RWPE2 (cell line): ENCODE data around the gene CTBS.
A peak's percentile ranks its signal among the peaks of the same experiment; 100 is the strongest.

Experiments
- ATAC-seq: fragments of 200-7000 bp; cut with Tn5 transposase; 3 replicates; pipeline ENCODE4 v1.9.1; 2021; ENCODE audit warnings: low read depth
- DNase-seq: peaks from one replicate; pipeline ENCODE4 v3.0.0-alpha.2; 2020; ENCODE audit warnings: low spot score
- H3K27ac ChIP-seq: fragments of 450-650 bp; 2 replicates; pipeline ENCODE4 v1.5.1; 2017; ENCODE audit warnings: mild to moderate bottlenecking; ENCODE audit not compliant: poor library complexity, severe bottlenecking
- H3K27me3 ChIP-seq: fragments of 250-450 bp; sonication (Bioruptor Pico); 2 replicates; pipeline ENCODE4 v1.5.1; 2021; ENCODE audit warnings: mild to moderate bottlenecking, moderate library complexity; ENCODE audit not compliant: insufficient read depth, poor library complexity, severe bottlenecking
- H3K36me3 ChIP-seq: fragments of 250-450 bp; sonication (Bioruptor Pico); 2 replicates; pipeline ENCODE4 v1.5.1; 2020; ENCODE audit warnings: low read depth, mild to moderate bottlenecking, moderate library complexity
- H3K4me1 ChIP-seq: fragments of 250-450 bp; sonication (Bioruptor Pico); 2 replicates; pipeline ENCODE4 v1.5.1; 2021; ENCODE audit warnings: mild to moderate bottlenecking, moderate library complexity; ENCODE audit not compliant: insufficient read depth, poor library complexity, severe bottlenecking
- H3K4me3 ChIP-seq: fragments of 250-450 bp; sonication (Bioruptor Pico); 2 replicates; pipeline ENCODE4 v1.5.1; 2021; ENCODE audit warnings: mild to moderate bottlenecking, moderate library complexity; ENCODE audit not compliant: severe bottlenecking
- H3K9me3 ChIP-seq: fragments of 250-450 bp; sonication (Bioruptor Pico); 2 replicates; pipeline ENCODE4 v1.5.1; 2021; ENCODE audit warnings: mild to moderate bottlenecking, moderate library complexity; ENCODE audit not compliant: severe bottlenecking
- CTCF ChIP-seq: fragments of 450-650 bp; IDR thresholded peaks from one replicate; pipeline ENCODE4 v1.5.1; 2017; ENCODE audit warnings: mild to moderate bottlenecking, moderate library complexity; ENCODE audit not compliant: poor library complexity, severe bottlenecking

CTBS gene

GRCh38 chr1:84611091-84611490 lies 36.9 kb upstream of the CTBS start:
- H3K27me3 ChIP-seq, result no peaks in the 10 kb centered on the region
- H3K4me1 ChIP-seq, result no peaks in the 10 kb centered on the region
- ATAC-seq, result no peak
- no peaks in the 10 kb centered on the region for H3K9me3 ChIP-seq
- TF ChIP-seq CTCF, result no peak
- no peaks in the 10 kb centered on the region for H3K36me3 ChIP-seq
- no peak overlapping the region for H3K4me3 ChIP-seq
- no peak for DNase-seq
- no peak overlapping the region for H3K27ac ChIP-seq

GRCh38 chr1:84606977-84607376 lies 32.7 kb upstream of the CTBS start:
- Histone ChIP-seq H3K36me3 (no peaks in the 10 kb centered on the region), H3K4me1 (no peaks in the 10 kb centered on the region), H3K9me3 (peaks cover 13% of the 10 kb centered on the region), H3K27ac (no peak overlapping the region), H3K27me3 (no peaks in the 10 kb centered on the region), H3K4me3 (no peak overlapping the region)
- DNase-seq, result no peak
- no peak for TF ChIP-seq CTCF
- no peak for ATAC-seq

GRCh38 chr1:84605157-84605556 lies 30.9 kb upstream of the CTBS start:
- H3K4me1 ChIP-seq, result peaks cover under 1% of the 10 kb centered on the region
- H3K27ac ChIP-seq, result no peak overlapping the region
- no peaks in the 10 kb centered on the region for H3K27me3 ChIP-seq
- no peak overlapping the region for H3K4me3 ChIP-seq
- ATAC-seq, result no peak
- no peak for TF ChIP-seq CTCF
- DNase-seq, result no peak
- peaks cover 13% of the 10 kb centered on the region for H3K9me3 ChIP-seq
- no peaks in the 10 kb centered on the region for H3K36me3 ChIP-seq

- Histone ChIP-seq H3K36me3 (no peaks in the 10 kb centered on the region), H3K9me3 (peaks cover 13% of the 10 kb centered on the region), H3K4me3 (no peak overlapping the region), H3K27me3 (no peaks in the 10 kb centered on the region), H3K4me1 (peaks cover 10% of the 10 kb centered on the region), H3K27ac (peak overlapping the region; percentile 67)
- DNase-seq (peak; percentile 76), ATAC-seq (peak; percentile 93)
- peak; percentile 11 for TF ChIP-seq CTCF
Observed at GRCh38 chr1:84603941-84604830, 29.9 kb upstream of the CTBS start.

GRCh38 chr1:84603223-84603622 lies 29.0 kb upstream of the CTBS start:
- DNase-seq (no peak), ATAC-seq (no peak)
- Histone ChIP-seq H3K4me1 (peaks cover 13% of the 10 kb centered on the region), H3K9me3 (peaks cover 13% of the 10 kb centered on the region), H3K27me3 (no peaks in the 10 kb centered on the region), H3K36me3 (no peaks in the 10 kb centered on the region), H3K4me3 (no peak overlapping the region), H3K27ac (peak overlapping the region; percentile 67)
- no peak for TF ChIP-seq CTCF
